Skeletal muscle tissue (tissue), 4 donors: ENCODE data around the gene IQCN. TPM values are rescaled to one million over a fixed set of nuclear protein-coding genes. Genes with fewer than 3 reads are reported as not detected.

Experiments
- H3K27ac ChIP-seq: one replicate; pipeline ENCODE4 v1.7.0; 2013; ENCODE audit warnings: mild to moderate bottlenecking, low read depth, low read length, inconsistent platforms
- H3K27me3 ChIP-seq, 3 donors: one replicate each; pipeline ENCODE4 v1.7.0; 2013; ENCODE audit warnings: low read length in 3 of 3; ENCODE audit not compliant: control insufficient read depth in 3 of 3, insufficient read depth in 3 of 3
- H3K36me3 ChIP-seq, 3 donors: one replicate each; pipeline ENCODE4 v1.7.0; 2013; ENCODE audit warnings: low read length in 3 of 3; ENCODE audit not compliant: control insufficient read depth in 3 of 3, insufficient read depth in 3 of 3
- H3K4me1 ChIP-seq, 3 donors: one replicate each; pipeline ENCODE4 v1.7.0; 2013; ENCODE audit warnings: low read length in 3 of 3, mild to moderate bottlenecking in 3 of 3; ENCODE audit not compliant: control insufficient read depth in 3 of 3, insufficient read depth in 3 of 3
- H3K4me3 ChIP-seq, 3 donors: one replicate each; pipeline ENCODE4 v1.7.0; 2013; ENCODE audit warnings: low read length in 3 of 3
- H3K9ac ChIP-seq, 3 donors: one replicate each; pipeline ENCODE4 v1.7.0; 2013; ENCODE audit warnings: low read length in 3 of 3, mild to moderate bottlenecking in 3 of 3, moderate library complexity in 2 of 3, low read depth in 1 of 3
- H3K9me3 ChIP-seq, 3 donors: one replicate each; pipeline ENCODE4 v1.7.0; 2013; ENCODE audit warnings: low read length in 3 of 3; ENCODE audit not compliant: control insufficient read depth in 3 of 3
- total RNA-seq: library from RNA; depleted of rRNA; stranded (reverse); fragments of >200 nt; gene quantifications from one replicate; pipeline ENCODE4 v1.2.3, GENCODE V29; 2014
- donor health status: Osteomylitis.

The IQCN gene
- total RNA-seq, 1 donor from 2014 or later, result 0.52 TPM

DNA sequence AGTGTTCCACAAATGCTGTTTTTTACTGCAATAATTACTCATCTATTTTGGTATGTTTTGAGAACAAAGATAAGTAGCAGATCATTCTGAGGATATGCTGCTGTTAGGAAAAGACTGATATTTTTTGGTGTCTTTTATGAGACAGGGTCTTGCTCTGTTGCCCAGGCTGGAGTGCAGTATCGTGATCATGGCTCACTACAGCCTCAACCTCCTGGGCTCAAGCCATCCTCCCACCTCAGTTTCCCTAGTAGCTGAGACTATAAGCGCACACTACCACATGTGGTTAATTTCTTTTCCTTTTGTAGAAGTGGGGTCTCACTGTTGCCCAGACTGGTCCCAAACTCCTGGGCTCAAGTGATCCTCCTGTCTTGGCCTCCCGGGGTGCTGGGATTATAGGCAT is 39.1 kb upstream of the IQCN start:
- Histone ChIP-seq H3K27me3 (no peaks in the 10 kb centered on the region), H3K27ac (no peak overlapping the region), H3K9me3 (no peaks in the 10 kb centered on the region), H3K9ac (no peak overlapping the region), H3K4me1 (peaks cover 10 to 16% (median 13%) of the 10 kb centered on the region in 3 donors), H3K4me3 (no peak overlapping the region), H3K36me3 (peaks cover 23 to 25% (median 24%) of the 10 kb centered on the region in 3 donors)

- H3K27ac ChIP-seq, result no peak overlapping the region
- no peaks in the 10 kb centered on the region for H3K9me3 ChIP-seq
- peaks cover 23 to 25% (median 24%) of the 10 kb centered on the region in 3 donors for H3K36me3 ChIP-seq
- H3K4me3 ChIP-seq, result no peak overlapping the region
- no peak overlapping the region for H3K9ac ChIP-seq
- H3K27me3 ChIP-seq, result no peaks in the 10 kb centered on the region
- peaks cover 6 to 23% (median 19%) of the 10 kb centered on the region in 3 donors for H3K4me1 ChIP-seq
Observed at GRCh38 chr19:18312092-18312534, 37.9 kb upstream of the IQCN start.

GRCh38 chr19:18311502-18312091 is 37.3 kb upstream of the IQCN start:
- Histone ChIP-seq H3K9ac (no peak overlapping the region), H3K4me1 (peaks cover 6 to 28% (median 24%) of the 10 kb centered on the region in 3 donors), H3K36me3 (peaks cover 23 to 25% (median 24%) of the 10 kb centered on the region in 3 donors), H3K27me3 (no peaks in the 10 kb centered on the region), H3K27ac (no peak overlapping the region), H3K9me3 (no peaks in the 10 kb centered on the region), H3K4me3 (no peak overlapping the region)

DNA sequence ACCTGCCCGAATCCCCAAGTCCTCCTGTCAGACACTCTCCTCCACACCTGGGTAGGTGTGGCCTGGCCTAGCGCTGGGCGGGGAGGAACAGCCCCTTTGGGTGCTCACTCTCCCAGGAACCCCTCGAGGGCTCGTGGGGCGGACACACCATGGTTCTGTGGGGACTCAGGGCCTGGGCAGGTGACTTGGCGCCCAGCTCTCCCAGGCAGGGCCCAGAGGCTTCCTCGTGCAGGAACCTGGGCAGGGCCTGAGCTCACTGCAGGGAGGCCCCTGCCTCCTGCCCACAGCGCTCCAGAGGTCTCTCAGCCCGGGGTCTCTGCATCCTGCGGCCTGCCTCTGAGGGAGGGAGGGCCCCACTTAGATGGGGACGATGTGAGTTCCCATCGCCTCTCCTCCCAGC is 36.7 kb upstream of the IQCN start:
- Histone ChIP-seq H3K9me3 (no peaks in the 10 kb centered on the region), H3K4me1 (peaks cover 6 to 34% (median 31%) of the 10 kb centered on the region in 3 donors), H3K27ac (no peak overlapping the region), H3K4me3 (no peak overlapping the region), H3K27me3 (no peaks in the 10 kb centered on the region), H3K36me3 (peaks cover 23 to 25% (median 24%) of the 10 kb centered on the region in 3 donors), H3K9ac (no peak overlapping the region)

- Histone ChIP-seq H3K36me3 (peaks cover 23 to 25% (median 24%) of the 10 kb centered on the region in 3 donors), H3K27me3 (no peaks in the 10 kb centered on the region), H3K9ac (no peak overlapping the region), H3K4me1 (peaks cover 9 to 41% (median 35%) of the 10 kb centered on the region in 3 donors), H3K9me3 (no peaks in the 10 kb centered on the region), H3K27ac (no peak overlapping the region), H3K4me3 (no peak overlapping the region)
Observed at GRCh38 chr19:18310118-18310909, 36.1 kb upstream of the IQCN start.

DNA sequence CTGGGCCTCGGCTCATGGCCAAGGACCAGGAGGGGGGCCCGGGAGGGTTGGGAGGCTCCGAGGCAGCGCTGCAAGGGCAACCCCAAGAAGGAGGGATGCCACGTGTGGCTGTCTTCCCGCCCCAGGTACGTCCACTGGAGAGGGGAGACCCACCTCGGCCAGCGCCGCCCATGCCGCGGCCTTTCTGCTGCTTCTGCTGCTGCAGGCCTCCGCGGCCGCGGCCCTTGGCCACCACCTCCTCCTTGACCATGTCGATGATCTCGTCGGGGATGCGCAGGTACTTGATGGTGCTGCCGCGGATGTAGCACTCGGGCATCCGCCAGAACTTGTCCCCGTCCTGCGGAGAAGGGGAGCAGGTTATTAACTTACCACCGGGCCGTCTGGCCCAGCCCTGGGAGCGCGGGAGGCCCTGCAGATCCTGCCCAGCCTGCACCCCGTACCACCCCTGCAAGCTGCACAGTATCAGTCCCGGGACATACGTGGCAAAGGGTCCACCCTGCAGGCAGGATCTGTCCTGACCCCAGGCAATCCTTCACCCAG is 35.3 kb upstream of the IQCN start:
- peaks cover 23 to 25% (median 23%) of the 10 kb centered on the region in 3 donors for H3K36me3 ChIP-seq
- H3K9me3 ChIP-seq, result no peaks in the 10 kb centered on the region
- H3K4me3 ChIP-seq, result no peak overlapping the region
- no peaks in the 10 kb centered on the region for H3K27me3 ChIP-seq
- H3K4me1 ChIP-seq, result peaks cover 16 to 48% (median 42%) of the 10 kb centered on the region in 3 donors
- H3K27ac ChIP-seq, result no peak overlapping the region
- no peak overlapping the region for H3K9ac ChIP-seq

- Histone ChIP-seq H3K36me3 (peaks cover 20 to 23% (median 23%) of the 10 kb centered on the region in 3 donors), H3K27me3 (no peaks in the 10 kb centered on the region), H3K4me1 (peaks cover 22 to 54% (median 49%) of the 10 kb centered on the region in 3 donors), H3K27ac (peak overlapping the region; percentile 99), H3K9me3 (no peaks in the 10 kb centered on the region), H3K4me3 (no peak overlapping the region), H3K9ac (peak overlapping the region in 2 of 3 donors; percentile 45 to 79)
Observed at GRCh38 chr19:18308948-18309325, 34.7 kb upstream of the IQCN start.

DNA sequence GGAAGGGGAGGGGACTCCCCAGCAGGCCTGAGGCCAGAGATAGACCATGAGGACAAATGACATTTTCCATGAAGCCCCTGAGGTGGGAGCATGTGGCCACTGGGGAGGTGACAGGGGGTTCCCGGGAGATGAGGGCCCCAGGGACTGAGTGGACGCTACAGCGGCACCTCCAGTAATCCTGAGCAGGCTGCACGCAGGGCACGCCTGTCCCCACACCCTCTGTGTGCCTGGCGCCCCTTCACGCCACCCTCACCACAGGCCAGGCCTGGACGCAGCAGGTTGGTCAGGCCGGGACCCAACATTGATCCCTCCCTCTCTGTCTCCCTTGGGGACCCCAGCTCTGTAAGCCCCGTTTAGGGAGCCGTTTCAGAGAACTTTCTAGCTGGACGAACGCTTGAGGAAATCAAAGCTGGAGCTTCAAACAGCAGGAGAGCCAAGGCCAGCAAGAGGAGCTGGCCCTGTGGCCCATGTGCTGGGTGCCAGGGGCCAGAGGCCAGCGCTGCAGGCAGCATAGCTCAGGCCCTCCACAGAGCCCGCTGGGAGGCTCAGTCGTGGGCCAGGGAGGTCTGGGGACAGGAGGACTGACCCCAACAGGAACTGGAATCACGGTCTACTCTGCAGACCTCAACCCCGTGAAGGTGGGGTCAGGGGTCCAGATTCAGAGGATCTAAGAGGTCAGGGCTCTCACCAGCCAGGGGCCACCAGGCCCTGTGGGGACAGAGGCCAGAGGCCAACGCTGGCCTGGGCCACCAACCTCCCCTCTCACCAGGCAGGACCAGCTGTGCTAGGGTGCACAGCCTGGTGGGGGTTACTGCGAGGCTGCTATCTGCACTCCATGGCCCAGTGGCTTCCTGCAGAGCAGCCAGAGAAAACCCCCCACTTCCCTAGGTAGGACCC is 34.0 kb upstream of the IQCN start:
- Histone ChIP-seq H3K9ac (peak overlapping the region; percentile 45 to 79 (median 77)), H3K36me3 (peaks cover 17 to 22% (median 20%) of the 10 kb centered on the region in 3 donors), H3K27me3 (no peaks in the 10 kb centered on the region), H3K4me3 (peak overlapping the region in 1 of 3 donors; percentile 35), H3K27ac (peak overlapping the region; percentile 99), H3K4me1 (peaks cover 27 to 61% (median 55%) of the 10 kb centered on the region in 3 donors), H3K9me3 (no peaks in the 10 kb centered on the region)

GRCh38 chr19:18307271-18307681 is 33.0 kb upstream of the IQCN start:
- Histone ChIP-seq H3K4me1 (peaks cover 29 to 63% (median 61%) of the 10 kb centered on the region in 3 donors), H3K9ac (peak overlapping the region in 2 of 3 donors; percentile 56 to 79)

More at GRCh38 chr19:18307271-18307681, 33.0 kb upstream of the IQCN start:
- no peaks in the 10 kb centered on the region for H3K9me3 ChIP-seq
- H3K27ac ChIP-seq, result peak overlapping the region; percentile 99
- peaks cover 13 to 15% (median 14%) of the 10 kb centered on the region in 3 donors for H3K36me3 ChIP-seq
- H3K27me3 ChIP-seq, result no peaks in the 10 kb centered on the region
- no peak overlapping the region for H3K4me3 ChIP-seq
